C4-2B (cell line): ENCODE measurements around the gene MAN1A2.

Experiments
- CTCF ChIP-seq: fragments of 450-650 bp; conservative IDR thresholded peaks from 2 replicates; pipeline ENCODE4 v1.5.1; 2017; ENCODE audit warnings: mild to moderate bottlenecking
- ZFX ChIP-seq: fragments of 450-650 bp; IDR thresholded peaks from 2 replicates; pipeline ENCODE4 v1.6.1; 2017

GRCh38 chr1:117571496-117571895, 204.2 kb downstream of the MAN1A2 start:
- no peak for TF ChIP-seq CTCF
- 0 out of 2 replicates have a peak, but pooled peaks have one; percentile 28 for TF ChIP-seq ZFX
